ENCODE data around the gene TENM4. TPM values are rescaled to one million over a fixed set of nuclear protein-coding genes. Genes with fewer than 3 reads are reported as not detected.

Gene TENM4
- total RNA-seq, 1 experiment from 2014 or later, result 0.39 TPM

GRCh38 chr11:79487412-79487811, 46.6 kb upstream of the TENM4 start:
- in situ Hi-C loops (cut with HindIII; ENCODE audit: low pct_unique_long_range_greater_than_20kb, low sequenced_read_pairs), result no loop called here
- H3K36me3 ChIP-seq (ENCODE audit: control insufficient read depth, insufficient read depth, low read length), result no peaks in the 10 kb centered on the region
- peaks cover 3% of the 10 kb centered on the region; the same call in 1 of the 2 replicates for H3K27me3 ChIP-seq (ENCODE audit: control insufficient read depth, insufficient read depth, low read length)
- ChIA-PET CTCF (no interaction called here), POLR2A (no interaction called here)
- no peaks in the 10 kb centered on the region for H3K9me3 ChIP-seq (ENCODE audit: control insufficient read depth, insufficient read depth, low read depth, low read length)
- BruUV-seq (replicated peaks), result no TSS peak
- H3K27ac ChIP-seq (ENCODE audit: low read length), result no peak overlapping the region
- no peak overlapping the region for H3K4me3 ChIP-seq (ENCODE audit: low read depth in 2 of 2, low read length in 2 of 2)
- no peak for TF ChIP-seq POLR2AphosphoS5 (IDR thresholded peaks at IDR 0.05; ENCODE audit: low read depth, low read length)
- no peak for TF ChIP-seq TCF7L2 (IDR thresholded peaks at IDR 0.05; ENCODE audit: low read depth, low read length)
- TF ChIP-seq SIN3A (IDR thresholded peaks at IDR 0.05; ENCODE audit: borderline replicate concordance, insufficient read depth, low read depth, low read length), result no peak
- TF ChIP-seq, protein P1, sequence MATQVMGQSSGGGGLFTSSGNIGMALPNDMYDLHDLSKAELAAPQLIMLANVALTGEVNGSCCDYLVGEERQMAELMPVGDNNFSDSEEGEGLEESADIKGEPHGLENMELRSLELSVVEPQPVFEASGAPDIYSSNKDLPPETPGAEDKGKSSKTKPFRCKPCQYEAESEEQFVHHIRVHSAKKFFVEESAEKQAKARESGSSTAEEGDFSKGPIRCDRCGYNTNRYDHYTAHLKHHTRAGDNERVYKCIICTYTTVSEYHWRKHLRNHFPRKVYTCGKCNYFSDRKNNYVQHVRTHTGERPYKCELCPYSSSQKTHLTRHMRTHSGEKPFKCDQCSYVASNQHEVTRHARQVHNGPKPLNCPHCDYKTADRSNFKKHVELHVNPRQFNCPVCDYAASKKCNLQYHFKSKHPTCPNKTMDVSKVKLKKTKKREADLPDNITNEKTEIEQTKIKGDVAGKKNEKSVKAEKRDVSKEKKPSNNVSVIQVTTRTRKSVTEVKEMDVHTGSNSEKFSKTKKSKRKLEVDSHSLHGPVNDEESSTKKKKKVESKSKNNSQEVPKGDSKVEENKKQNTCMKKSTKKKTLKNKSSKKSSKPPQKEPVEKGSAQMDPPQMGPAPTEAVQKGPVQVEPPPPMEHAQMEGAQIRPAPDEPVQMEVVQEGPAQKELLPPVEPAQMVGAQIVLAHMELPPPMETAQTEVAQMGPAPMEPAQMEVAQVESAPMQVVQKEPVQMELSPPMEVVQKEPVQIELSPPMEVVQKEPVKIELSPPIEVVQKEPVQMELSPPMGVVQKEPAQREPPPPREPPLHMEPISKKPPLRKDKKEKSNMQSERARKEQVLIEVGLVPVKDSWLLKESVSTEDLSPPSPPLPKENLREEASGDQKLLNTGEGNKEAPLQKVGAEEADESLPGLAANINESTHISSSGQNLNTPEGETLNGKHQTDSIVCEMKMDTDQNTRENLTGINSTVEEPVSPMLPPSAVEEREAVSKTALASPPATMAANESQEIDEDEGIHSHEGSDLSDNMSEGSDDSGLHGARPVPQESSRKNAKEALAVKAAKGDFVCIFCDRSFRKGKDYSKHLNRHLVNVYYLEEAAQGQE (IDR thresholded peaks at IDR 0.05; ENCODE audit: insufficient read depth in 1 of 2, low read depth in 2 of 2, low read length in 1 of 2), result no peak
- TF ChIP-seq CTCF (IDR thresholded peaks at IDR 0.05), result no peak
- ATAC-seq (no peak), DNase-seq (ENCODE audit: low read depth, low spot score) (no peak)
- intact Hi-C loops (cut with micrococcal nuclease; ENCODE audit: unreplicated experiment), result no loop called here
- no peaks in the 10 kb centered on the region for H3K4me1 ChIP-seq (ENCODE audit: control insufficient read depth, insufficient read depth, low read length)

GRCh38 chr11:79486242-79486984, 45.6 kb upstream of the TENM4 start:
- Histone ChIP-seq H3K36me3 (ENCODE audit: control insufficient read depth, insufficient read depth, low read length) (no peaks in the 10 kb centered on the region), H3K9me3 (ENCODE audit: control insufficient read depth, insufficient read depth, low read depth, low read length) (no peaks in the 10 kb centered on the region), H3K4me3 (ENCODE audit: low read depth in 2 of 2, low read length in 2 of 2) (no peak overlapping the region), H3K27ac (ENCODE audit: low read length) (no peak overlapping the region), H3K27me3 (ENCODE audit: control insufficient read depth, insufficient read depth, low read length) (peaks cover under 1% of the 10 kb centered on the region; the same call in 1 of the 2 replicates), H3K4me1 (ENCODE audit: control insufficient read depth, insufficient read depth, low read length) (no peaks in the 10 kb centered on the region)
- ATAC-seq, result no peak
- ChIA-PET POLR2A (no interaction called here), CTCF (no interaction called here)
- in situ Hi-C loops (cut with HindIII; ENCODE audit: low pct_unique_long_range_greater_than_20kb, low sequenced_read_pairs), result no loop called here
- DNase-seq (ENCODE audit: low read depth, low spot score), result no peak
- BruUV-seq (replicated peaks), result no TSS peak
- intact Hi-C loops (cut with micrococcal nuclease; ENCODE audit: unreplicated experiment), result no loop called here
- TF ChIP-seq, protein P1 (IDR thresholded peaks at IDR 0.05; ENCODE audit: insufficient read depth in 1 of 2, low read depth in 2 of 2, low read length in 1 of 2), result no peak
- no peak for TF ChIP-seq TCF7L2 (IDR thresholded peaks at IDR 0.05; ENCODE audit: low read depth, low read length)
- TF ChIP-seq SIN3A (IDR thresholded peaks at IDR 0.05; ENCODE audit: borderline replicate concordance, insufficient read depth, low read depth, low read length), result no peak
- TF ChIP-seq POLR2AphosphoS5 (IDR thresholded peaks at IDR 0.05; ENCODE audit: low read depth, low read length), result no peak
- TF ChIP-seq CTCF (IDR thresholded peaks at IDR 0.05), result no peak
